Subcutaneous adipose tissue (tissue), 4 donors: Measurements from ENCODE around the gene CLCN1. TPM values are rescaled to one million over a fixed set of nuclear protein-coding genes. Genes with fewer than 3 reads are reported as not detected.

ENCODE experiments used
- CTCF ChIP-seq: fragments of 450-650 bp; IDR thresholded peaks from one replicate; pipeline ENCODE4 v1.5.1; 2016; ENCODE audit warnings: low read depth, mild to moderate bottlenecking, control low read depth, antibody characterized with exemption, moderate library complexity
- total RNA-seq, 4 donors: library from RNA; depleted of rRNA; stranded (reverse); fragments of >200 nt; gene quantifications; one replicate each; pipeline ENCODE4 v1.1.0, GENCODE V29; 2016

Gene CLCN1
- total RNA-seq, 4 donors from 2014 or later, result 0.38 TPM; not detected in 3

- no peak for TF ChIP-seq CTCF
Observed at GRCh38 chr7:143322760-143323633, 7.1 kb downstream of the CLCN1 start.

GRCh38 chr7:143323653-143324052, 7.7 kb downstream of the CLCN1 start:
- no peak for TF ChIP-seq CTCF

GRCh38 chr7:143325240-143325639, 9.3 kb downstream of the CLCN1 start:
- TF ChIP-seq CTCF, result no peak

- TF ChIP-seq CTCF, result no peak
Observed at GRCh38 chr7:143327903-143328302, 12.0 kb downstream of the CLCN1 start.

- TF ChIP-seq CTCF, result no peak
Observed at GRCh38 chr7:143329471-143330170, 13.7 kb downstream of the CLCN1 start.

- no peak for TF ChIP-seq CTCF
Observed at GRCh38 chr7:143331179-143331801, 15.4 kb downstream of the CLCN1 start.

GRCh38 chr7:143334244-143334643, 18.3 kb downstream of the CLCN1 start:
- no peak for TF ChIP-seq CTCF
